Transverse colon (tissue), 4 donors: ENCODE results near the gene KRT34. TPM values are rescaled to one million over a fixed set of nuclear protein-coding genes. Genes with fewer than 3 reads are reported as not detected.

Experiments
- DNase-seq: peaks from one replicate; pipeline ENCODE4 v3.0.0-alpha.2; 2019
- H3K27ac ChIP-seq, 4 donors: fragments of 200-600 bp; sonication (generic); 2 replicates each; pipeline ENCODE4 v1.5.1; 2016 to 2018; ENCODE audit warnings: inconsistent platforms in 4 of 4
- H3K27me3 ChIP-seq: fragments of 200-600 bp; sonication (generic); 2 replicates; pipeline ENCODE4 v1.5.1; 2017; ENCODE audit warnings: inconsistent platforms
- H3K36me3 ChIP-seq, 4 donors: fragments of 200-600 bp; sonication (generic); 2 replicates each; pipeline ENCODE4 v1.5.1; 2017 to 2019; ENCODE audit warnings: inconsistent platforms in 4 of 4
- H3K4me1 ChIP-seq, 4 donors: fragments of 200-600 bp; sonication (generic); 2 replicates each; pipeline ENCODE4 v1.5.1; 2017 to 2020; ENCODE audit warnings: inconsistent platforms in 4 of 4
- H3K4me3 ChIP-seq, 4 donors: fragments of 200-600 bp; sonication (generic); 1 replicate in 1 of 4; 2 replicates in 3 of 4; pipeline versions ENCODE4 v1.5.1 to v1.6.1; 2017 to 2019; ENCODE audit warnings: inconsistent platforms in 4 of 4
- H3K9me3 ChIP-seq, 2 donors: fragments of 200-600 bp; sonication (generic); 2 replicates each; pipeline ENCODE4 v1.5.1; 2017 to 2019; ENCODE audit warnings: inconsistent platforms in 2 of 2
- EP300 ChIP-seq: sonication (generic); formaldehyde crosslinking; IDR thresholded peaks from one replicate; pipeline ENCODE4 v1.6.1; 2017; ENCODE audit warnings: antibody characterized with exemption, low read depth
- POLR2A ChIP-seq: fragments of 450-650 bp; IDR thresholded peaks from one replicate; pipeline ENCODE4 v1.6.1; 2016; ENCODE audit warnings: antibody characterized with exemption, mild to moderate bottlenecking, moderate library complexity
- POLR2AphosphoS5 ChIP-seq, 3 donors: sonication (generic); formaldehyde crosslinking; IDR thresholded peaks; one replicate each; pipeline ENCODE4 v1.6.1; 2016; ENCODE audit warnings: antibody characterized with exemption in 3 of 3
- WGBS, 2 donors: methylation state at CpG; one replicate each; pipeline ENCODE4 v1.1.5; 2018; ENCODE audit warnings: low coverage in 1 of 2; 5-methylcytosine and 5-hydroxymethylcytosine counted together
- in situ Hi-C, 4 donors: fragments of 200-750 bp; cut with MboI; loops; one replicate each; pipeline versions ENCODE4 v1.15.0 to v1.15.1; 2017; ENCODE audit warnings: low sequenced_read_pairs in 3 of 4, low pct_ligation_motif_present in 1 of 4, low pct_unique_long_range_greater_than_20kb in 1 of 4
- intact Hi-C: fragments of 100-400 bp; cut with DNase I; formaldehyde crosslinking; loops from one replicate; pipeline ENCODE4 v1.15.1; 2023; ENCODE audit warnings: low total_unique reads
- total RNA-seq, 4 donors: library from RNA; depleted of rRNA; stranded (reverse); fragments of >200 nt; gene quantifications; one replicate each; pipeline ENCODE4 v1.1.0, GENCODE V29; 2016
- TF ChIP-seq, protein P1 (sequence below), 5 experiments: fragments of 200-600 bp in 3 of 5; fragments of 450-650 bp in 2 of 5; sonication (generic) in 3 of 5; IDR thresholded peaks; 1 replicate in 2 of 5; 2 replicates in 3 of 5; pipeline ENCODE4 v1.5.1; 2016 to 2017; ENCODE audit warnings: antibody characterized with exemption in 5 of 5, inconsistent platforms in 3 of 5, mild to moderate bottlenecking in 2 of 5, moderate library complexity in 1 of 5

Gene KRT34
- total RNA-seq, 4 donors from 2014 or later: not detected

DNA sequence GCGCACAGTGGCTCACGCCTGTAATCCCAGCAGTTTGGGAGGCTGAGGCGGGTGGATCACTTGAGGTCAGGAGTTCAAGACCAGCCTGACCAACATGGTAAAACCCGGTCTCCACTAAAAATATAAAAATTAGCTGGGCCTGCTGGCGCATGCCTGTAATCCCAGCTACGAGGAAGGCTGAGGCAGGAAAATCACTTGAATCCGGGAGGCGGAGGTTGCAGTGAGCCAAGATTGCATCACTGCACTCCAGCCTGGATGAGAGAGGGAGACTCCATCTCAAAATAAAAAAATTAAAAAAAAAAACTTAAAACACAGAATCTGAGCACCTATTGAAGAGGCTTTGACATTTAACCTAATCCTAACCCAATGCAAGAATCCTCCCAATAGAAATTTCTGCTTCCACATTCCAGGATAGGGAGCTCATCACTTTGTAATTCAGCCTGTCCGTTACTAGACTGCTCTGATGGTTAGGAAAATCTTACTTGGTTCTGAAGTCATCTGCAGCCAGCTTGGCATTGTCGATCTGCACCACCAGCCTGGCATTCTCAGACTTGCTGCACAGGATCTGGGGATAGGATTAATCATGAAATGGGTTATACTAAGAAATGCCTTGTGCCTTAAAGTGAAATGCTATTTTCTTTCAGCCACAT lies 14.6 kb downstream of the KRT34 start:
- DNase-seq: no peak
- intact Hi-C loops: no loop called here
- H3K4me1 ChIP-seq: no peaks in the 10 kb centered on the region
- in situ Hi-C loops: loop anchor here in 1 of 4 donors (25.0 kb wide), 1 partner anchor 105 kb away; the partner anchor contains the start of genes KRTAP9-6 and KRTAP9-9
- 84 to 100% methylated on average over 2 to 10 of the region's 10 CpGs for WGBS, 2 donors
- no peak overlapping the region for H3K4me3 ChIP-seq
- no peak overlapping the region for H3K27ac ChIP-seq
- no peaks in the 10 kb centered on the region for H3K36me3 ChIP-seq
- TF ChIP-seq POLR2A (no peak), EP300 (no peak), POLR2AphosphoS5 (IDR thresholded peaks at IDR 0.05) (no peak)
- TF ChIP-seq, protein P1, sequence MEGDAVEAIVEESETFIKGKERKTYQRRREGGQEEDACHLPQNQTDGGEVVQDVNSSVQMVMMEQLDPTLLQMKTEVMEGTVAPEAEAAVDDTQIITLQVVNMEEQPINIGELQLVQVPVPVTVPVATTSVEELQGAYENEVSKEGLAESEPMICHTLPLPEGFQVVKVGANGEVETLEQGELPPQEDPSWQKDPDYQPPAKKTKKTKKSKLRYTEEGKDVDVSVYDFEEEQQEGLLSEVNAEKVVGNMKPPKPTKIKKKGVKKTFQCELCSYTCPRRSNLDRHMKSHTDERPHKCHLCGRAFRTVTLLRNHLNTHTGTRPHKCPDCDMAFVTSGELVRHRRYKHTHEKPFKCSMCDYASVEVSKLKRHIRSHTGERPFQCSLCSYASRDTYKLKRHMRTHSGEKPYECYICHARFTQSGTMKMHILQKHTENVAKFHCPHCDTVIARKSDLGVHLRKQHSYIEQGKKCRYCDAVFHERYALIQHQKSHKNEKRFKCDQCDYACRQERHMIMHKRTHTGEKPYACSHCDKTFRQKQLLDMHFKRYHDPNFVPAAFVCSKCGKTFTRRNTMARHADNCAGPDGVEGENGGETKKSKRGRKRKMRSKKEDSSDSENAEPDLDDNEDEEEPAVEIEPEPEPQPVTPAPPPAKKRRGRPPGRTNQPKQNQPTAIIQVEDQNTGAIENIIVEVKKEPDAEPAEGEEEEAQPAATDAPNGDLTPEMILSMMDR (IDR thresholded peaks at IDR 0.05): no peak
- no peaks in the 10 kb centered on the region for H3K9me3 ChIP-seq
- no peaks in the 10 kb centered on the region for H3K27me3 ChIP-seq

DNA sequence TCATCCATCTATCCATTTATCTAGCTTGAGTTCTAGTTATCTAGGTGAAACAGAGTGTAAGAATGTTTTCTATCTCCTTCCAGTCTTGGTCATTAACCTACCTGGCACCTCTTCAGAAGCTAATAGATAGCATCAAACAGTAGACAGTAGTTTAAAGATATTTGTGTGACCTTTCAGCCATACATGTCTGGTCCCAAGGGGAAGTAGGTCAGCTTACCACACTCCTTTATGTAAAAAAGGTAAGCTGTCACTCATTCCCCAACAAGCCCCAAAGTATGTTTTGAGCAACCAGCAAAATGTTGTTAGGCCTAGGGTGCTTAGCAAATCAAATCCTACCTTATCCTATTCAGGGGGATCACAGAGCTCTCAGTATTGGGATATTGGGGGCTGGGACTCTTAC lies 16.0 kb downstream of the KRT34 start:
- DNase-seq: no peak
- H3K27me3 ChIP-seq: peaks cover 3% of the 10 kb centered on the region
- H3K36me3 ChIP-seq: no peaks in the 10 kb centered on the region
- H3K4me1 ChIP-seq: no peaks in the 10 kb centered on the region
- H3K9me3 ChIP-seq: no peaks in the 10 kb centered on the region
- in situ Hi-C loops: loop anchor here in 1 of 4 donors (25.0 kb wide), 1 partner anchor 104 kb away; the partner anchor contains the start of genes KRTAP9-6 and KRTAP9-9
- no peak overlapping the region for H3K4me3 ChIP-seq
- no peak for TF ChIP-seq POLR2A
- TF ChIP-seq EP300: no peak
- TF ChIP-seq, protein P1 (IDR thresholded peaks at IDR 0.05): no peak
- TF ChIP-seq POLR2AphosphoS5 (IDR thresholded peaks at IDR 0.05): no peak
- H3K27ac ChIP-seq: no peak overlapping the region
- intact Hi-C loops: no loop called here

DNA sequence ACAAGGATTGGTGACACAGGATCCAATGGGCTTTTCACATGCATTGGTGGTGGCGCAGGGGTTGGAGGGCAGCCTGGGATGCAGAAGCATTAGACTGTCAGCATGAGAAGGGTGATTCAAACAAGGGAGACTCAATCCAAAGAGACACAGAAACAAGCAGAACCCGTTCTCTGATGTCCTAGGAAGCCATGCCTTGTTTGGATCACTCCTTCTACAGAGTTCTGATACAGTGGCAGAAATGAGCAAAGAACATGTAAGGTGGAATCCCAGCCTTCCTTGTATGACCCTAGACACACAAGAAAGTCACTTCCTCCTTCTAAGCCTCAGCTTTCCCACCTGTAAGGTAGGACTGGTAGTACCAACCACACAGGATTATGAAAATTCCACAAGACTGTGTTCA lies 18.2 kb downstream of the KRT34 start:
- Histone ChIP-seq H3K4me3 (no peak overlapping the region), H3K9me3 (no peaks in the 10 kb centered on the region), H3K36me3 (no peaks in the 10 kb centered on the region), H3K27me3 (peaks cover 3% of the 10 kb centered on the region), H3K27ac (no peak overlapping the region), H3K4me1 (no peaks in the 10 kb centered on the region)
- in situ Hi-C loops: loop anchor here in 1 of 4 donors (25.0 kb wide), 1 partner anchor 102 kb away; the partner anchor contains the start of genes KRTAP9-6 and KRTAP9-9
- TF ChIP-seq EP300 (no peak), POLR2AphosphoS5 (IDR thresholded peaks at IDR 0.05) (no peak), POLR2A (no peak)
- TF ChIP-seq, protein P1 (IDR thresholded peaks at IDR 0.05): no peak
- DNase-seq: no peak
- WGBS, 2 donors: 78 to 83% methylated on average over 2 of the region's 2 CpGs
- intact Hi-C loops: no loop called here

DNA sequence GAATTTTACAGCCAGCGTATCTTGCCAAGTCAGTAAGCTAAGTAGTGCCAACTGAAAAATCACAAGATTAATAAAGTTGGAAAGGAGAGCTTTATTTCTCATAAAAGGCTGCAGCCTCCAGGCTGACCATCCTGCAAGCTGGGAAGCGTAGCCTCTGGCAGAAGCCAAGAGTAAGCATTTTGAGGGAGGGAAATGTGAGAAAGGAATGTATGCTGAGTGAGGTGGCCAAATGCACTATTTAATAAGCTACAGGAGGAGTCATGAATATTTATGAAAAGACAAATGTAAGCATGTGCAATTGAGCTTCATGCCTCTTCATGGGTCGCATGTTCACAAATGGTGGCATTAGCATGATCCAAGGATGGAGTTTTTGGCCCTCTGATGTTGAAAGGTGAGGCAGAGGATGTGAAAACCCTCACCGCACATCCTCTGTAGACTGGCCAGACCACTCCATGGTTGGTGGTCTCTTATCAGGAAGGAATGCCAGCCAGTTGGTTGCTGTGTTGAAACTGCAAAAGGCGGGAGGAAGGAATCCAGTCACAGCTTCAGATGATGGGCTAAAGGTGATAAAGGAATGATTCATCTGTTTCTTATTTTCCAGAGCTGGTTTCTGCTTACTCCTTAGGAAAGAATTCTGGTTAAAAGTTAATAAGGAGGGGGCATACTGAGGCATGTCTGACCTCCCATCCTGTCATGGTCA lies 21.7 kb downstream of the KRT34 start:
- WGBS, 2 donors: 65 to 79% methylated on average over 3 to 5 of the region's 5 CpGs
- no peak overlapping the region for H3K27ac ChIP-seq
- H3K36me3 ChIP-seq: no peaks in the 10 kb centered on the region
- no peak overlapping the region for H3K4me3 ChIP-seq
- H3K27me3 ChIP-seq: peaks cover 12% of the 10 kb centered on the region
- DNase-seq: no peak
- TF ChIP-seq POLR2AphosphoS5 (IDR thresholded peaks at IDR 0.05): no peak
- no peak for TF ChIP-seq POLR2A
- TF ChIP-seq, protein P1 (IDR thresholded peaks at IDR 0.05): no peak
- no peak for TF ChIP-seq EP300
- in situ Hi-C loops (loop anchor here in 1 of 4 donors (25.0 kb wide), 1 partner anchor 98 kb away; the partner anchor contains the start of genes KRTAP9-6 and KRTAP9-9), intact Hi-C loops (no loop called here)
- no peaks in the 10 kb centered on the region for H3K4me1 ChIP-seq
- peaks cover 0 to 4% of the 10 kb centered on the region in 2 donors for H3K9me3 ChIP-seq
